Type B pancreatic cell (in vitro differentiated cells): ENCODE data around the gene KIAA1671. TPM values are rescaled to one million over a fixed set of nuclear protein-coding genes. Genes with fewer than 3 reads are reported as not detected.

ENCODE experiments used
- DNase-seq: peaks from one replicate; pipeline ENCODE4 v3.0.0; 2021; ENCODE audit warnings: mixed read lengths; ENCODE audit not compliant: unreplicated experiment; ENCODE audit errors: extremely low spot score
- H3K27ac Mint-ChIP-seq: 2 replicates; pipeline ENCODE4 v1.8.0; 2021; ENCODE audit warnings: mild to moderate bottlenecking, mixed read lengths
- H3K27me3 Mint-ChIP-seq: 2 replicates; pipeline ENCODE4 v1.8.0; 2021; ENCODE audit warnings: mixed read lengths
- H3K36me3 Mint-ChIP-seq: 2 replicates; pipeline ENCODE4 v1.8.0; 2021; ENCODE audit warnings: mixed read lengths
- H3K4me1 Mint-ChIP-seq: one replicate; pipeline ENCODE4 v1.8.0; 2021; ENCODE audit warnings: mixed read lengths; ENCODE audit not compliant: unreplicated experiment
- H3K4me3 Mint-ChIP-seq: 2 replicates; pipeline ENCODE4 v1.8.0; 2021; ENCODE audit warnings: mild to moderate bottlenecking, mixed read lengths
- H3K9me3 Mint-ChIP-seq: 2 replicates; pipeline ENCODE4 v1.8.0; 2021; ENCODE audit warnings: mixed read lengths
- total RNA-seq: library from RNA; stranded (reverse); gene quantifications from 2 replicates; pipeline ENCODE4 v1.2.1, GENCODE V29; 2021; ENCODE audit warnings: low replicate concordance
- TF ChIP-seq, protein P1 (sequence below): fragments of 200-600 bp; sonication (generic); conservative IDR thresholded peaks from 2 replicates; pipeline ENCODE4 v1.5.0; 2021; ENCODE audit warnings: antibody characterized with exemption, mild to moderate bottlenecking

The KIAA1671 gene
- total RNA-seq, 1 donor from 2014 or later: 22.9 TPM

DNA sequence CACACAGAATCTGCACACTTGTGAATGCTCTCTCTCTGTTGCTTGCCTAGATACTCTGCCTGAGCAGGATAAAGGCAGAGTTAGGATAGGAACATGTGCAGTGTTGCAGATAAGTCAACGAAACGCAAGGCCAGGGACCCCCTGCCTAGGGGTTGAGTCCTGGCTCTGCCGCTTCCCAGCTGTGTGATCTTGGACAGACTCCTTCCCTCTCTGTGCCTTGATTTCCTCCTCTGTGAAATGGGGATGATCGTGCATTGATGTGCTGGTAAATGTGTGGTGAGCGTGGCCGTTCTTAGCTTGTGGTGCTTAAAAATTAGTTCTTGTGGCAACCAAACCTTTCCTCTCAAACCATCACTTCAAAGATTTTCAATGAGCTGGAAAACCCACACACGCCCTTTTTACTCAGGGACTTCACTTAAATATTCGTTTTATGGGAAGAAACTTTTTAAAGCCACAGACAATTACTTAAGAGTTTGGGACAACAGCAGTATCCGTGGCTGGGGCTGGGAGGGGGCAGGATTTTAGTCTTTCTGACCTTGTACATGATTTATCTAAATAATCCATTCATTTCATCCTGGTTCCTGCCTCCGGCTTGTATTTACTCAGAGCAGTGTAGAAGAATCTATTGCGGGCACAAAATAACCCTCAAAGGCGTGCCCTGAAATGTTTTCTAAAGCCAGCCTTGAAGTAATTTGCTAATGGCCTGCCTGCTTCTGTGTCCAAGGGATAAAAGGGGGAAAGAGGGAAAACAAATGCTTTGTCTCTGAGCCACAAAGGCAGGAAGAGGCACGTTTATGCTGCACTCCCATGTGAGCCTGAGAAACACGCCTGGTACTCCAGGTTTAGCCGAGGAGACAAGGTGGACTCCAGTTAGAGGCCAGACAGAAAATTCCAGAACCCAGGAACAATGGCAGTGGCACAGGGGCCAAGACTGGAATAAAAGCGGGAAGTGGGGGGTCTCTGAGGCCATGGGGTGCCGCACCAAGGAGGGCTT is 162.2 kb downstream of the KIAA1671 start:
- H3K4me1 Mint-ChIP-seq: peaks cover 40% of the 10 kb centered on the region
- TF ChIP-seq, protein P1, sequence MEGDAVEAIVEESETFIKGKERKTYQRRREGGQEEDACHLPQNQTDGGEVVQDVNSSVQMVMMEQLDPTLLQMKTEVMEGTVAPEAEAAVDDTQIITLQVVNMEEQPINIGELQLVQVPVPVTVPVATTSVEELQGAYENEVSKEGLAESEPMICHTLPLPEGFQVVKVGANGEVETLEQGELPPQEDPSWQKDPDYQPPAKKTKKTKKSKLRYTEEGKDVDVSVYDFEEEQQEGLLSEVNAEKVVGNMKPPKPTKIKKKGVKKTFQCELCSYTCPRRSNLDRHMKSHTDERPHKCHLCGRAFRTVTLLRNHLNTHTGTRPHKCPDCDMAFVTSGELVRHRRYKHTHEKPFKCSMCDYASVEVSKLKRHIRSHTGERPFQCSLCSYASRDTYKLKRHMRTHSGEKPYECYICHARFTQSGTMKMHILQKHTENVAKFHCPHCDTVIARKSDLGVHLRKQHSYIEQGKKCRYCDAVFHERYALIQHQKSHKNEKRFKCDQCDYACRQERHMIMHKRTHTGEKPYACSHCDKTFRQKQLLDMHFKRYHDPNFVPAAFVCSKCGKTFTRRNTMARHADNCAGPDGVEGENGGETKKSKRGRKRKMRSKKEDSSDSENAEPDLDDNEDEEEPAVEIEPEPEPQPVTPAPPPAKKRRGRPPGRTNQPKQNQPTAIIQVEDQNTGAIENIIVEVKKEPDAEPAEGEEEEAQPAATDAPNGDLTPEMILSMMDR: no peak
- peak overlapping the region; percentile 72 for H3K4me3 Mint-ChIP-seq
- no peak for DNase-seq
- H3K27me3 Mint-ChIP-seq: no peaks in the 10 kb centered on the region
- H3K9me3 Mint-ChIP-seq: no peaks in the 10 kb centered on the region
- H3K36me3 Mint-ChIP-seq: no peaks in the 10 kb centered on the region
- peak overlapping the region; percentile 70 for H3K27ac Mint-ChIP-seq

- Mint-ChIP-seq H3K9me3 (no peaks in the 10 kb centered on the region), H3K4me1 (peaks cover 22% of the 10 kb centered on the region), H3K27ac (peak overlapping the region; percentile 87), H3K36me3 (peaks cover 7% of the 10 kb centered on the region), H3K27me3 (no peaks in the 10 kb centered on the region), H3K4me3 (no peak overlapping the region)
- DNase-seq: no peak
- TF ChIP-seq, protein P1: no peak
Measured at GRCh38 chr22:25119609-25120008, 167.1 kb downstream of the KIAA1671 start.

DNA sequence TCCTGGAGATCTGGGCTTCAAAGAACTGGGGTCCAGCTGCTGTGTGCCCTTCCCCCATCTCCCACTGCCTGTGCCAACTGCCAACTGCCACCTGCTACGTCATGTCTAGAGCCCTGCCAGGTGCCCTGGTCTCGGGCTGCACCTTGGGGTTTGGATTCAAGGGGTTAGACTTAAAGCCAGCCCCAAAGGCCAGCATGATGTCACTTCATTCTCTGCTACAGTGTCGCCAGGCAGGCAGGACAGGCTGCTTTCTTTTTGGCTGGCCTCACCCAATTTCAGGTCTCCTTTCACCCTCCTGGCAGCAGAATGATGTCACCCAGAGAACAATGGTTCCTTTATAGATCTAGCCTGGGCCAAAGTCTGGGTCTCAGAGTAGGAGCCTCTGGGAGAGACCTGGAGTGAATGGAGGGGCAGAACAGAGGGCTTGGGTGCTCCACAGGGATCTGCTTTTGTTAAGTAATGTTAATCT is 167.6 kb downstream of the KIAA1671 start:
- TF ChIP-seq, protein P1: no peak
- Mint-ChIP-seq H3K9me3 (no peaks in the 10 kb centered on the region), H3K4me1 (peaks cover 17% of the 10 kb centered on the region), H3K36me3 (peaks cover 7% of the 10 kb centered on the region), H3K4me3 (peak overlapping the region; percentile 53), H3K27ac (peak overlapping the region; percentile 87), H3K27me3 (no peaks in the 10 kb centered on the region)
- DNase-seq: no peak

GRCh38 chr22:25120761-25121212 is 168.3 kb downstream of the KIAA1671 start:
- peaks cover 16% of the 10 kb centered on the region for H3K4me1 Mint-ChIP-seq
- peak overlapping the region; percentile 87 for H3K27ac Mint-ChIP-seq
- TF ChIP-seq, protein P1: no peak
- peak overlapping the region; percentile 53 for H3K4me3 Mint-ChIP-seq
- H3K9me3 Mint-ChIP-seq: no peaks in the 10 kb centered on the region
- H3K36me3 Mint-ChIP-seq: peaks cover 7% of the 10 kb centered on the region
- DNase-seq: no peak
- no peaks in the 10 kb centered on the region for H3K27me3 Mint-ChIP-seq

DNA sequence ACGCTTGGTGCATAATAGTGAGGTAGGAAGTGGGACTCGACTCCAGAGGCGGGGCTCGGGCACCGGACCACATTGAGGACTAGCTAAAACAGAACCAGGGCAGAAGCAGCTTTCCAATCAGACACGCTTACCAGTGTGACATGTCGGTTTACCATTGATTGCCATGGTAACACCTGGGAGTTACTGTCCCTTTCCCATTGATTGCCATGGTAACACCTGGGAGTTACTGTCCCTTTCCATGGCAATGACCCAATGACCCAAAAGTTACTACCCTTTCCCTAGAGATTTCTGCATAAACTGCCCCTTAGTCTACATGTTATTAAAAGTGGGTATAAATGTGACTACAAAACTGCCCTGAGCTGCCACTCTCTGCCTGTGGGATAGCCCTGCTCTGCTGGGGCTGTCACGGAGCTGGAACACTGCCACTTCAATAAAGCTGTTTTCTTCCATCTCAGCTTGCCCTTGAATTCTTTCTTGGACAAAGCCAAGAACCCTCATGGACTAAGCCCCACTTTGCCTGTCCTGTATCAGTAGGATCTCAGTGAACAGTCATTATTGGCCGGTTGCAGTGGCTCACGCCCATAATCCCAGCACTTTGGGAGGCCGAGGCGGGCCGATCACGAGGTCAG is 169.7 kb downstream of the KIAA1671 start:
- Mint-ChIP-seq H3K4me3 (no peak overlapping the region), H3K4me1 (peaks cover 27% of the 10 kb centered on the region), H3K9me3 (no peaks in the 10 kb centered on the region), H3K27me3 (no peaks in the 10 kb centered on the region), H3K27ac (no peak overlapping the region), H3K36me3 (peaks cover 7% of the 10 kb centered on the region)
- DNase-seq: no peak
- TF ChIP-seq, protein P1: no peak
